Measurements from ENCODE around the gene CAVIN2. TPM values are rescaled to one million over a fixed set of nuclear protein-coding genes. Genes with fewer than 3 reads are reported as not detected.

CAVIN2 gene
- total RNA-seq, 2 experiments from 2014 or later: 0.14 to 0.16 TPM

- peak in 1 of 14 experiments; percentile 10 for DNase-seq
- ATAC-seq (ENCODE audit: poor library complexity): no peak
- no peaks in the 10 kb centered on the region for H3K9me3 ChIP-seq (ENCODE audit: control insufficient read depth in 1 of 2, insufficient read depth in 1 of 2, low read length in 2 of 2)
Observed at GRCh38 chr2:191889931-191890330, 43.0 kb upstream of the CAVIN2 start.

DNA sequence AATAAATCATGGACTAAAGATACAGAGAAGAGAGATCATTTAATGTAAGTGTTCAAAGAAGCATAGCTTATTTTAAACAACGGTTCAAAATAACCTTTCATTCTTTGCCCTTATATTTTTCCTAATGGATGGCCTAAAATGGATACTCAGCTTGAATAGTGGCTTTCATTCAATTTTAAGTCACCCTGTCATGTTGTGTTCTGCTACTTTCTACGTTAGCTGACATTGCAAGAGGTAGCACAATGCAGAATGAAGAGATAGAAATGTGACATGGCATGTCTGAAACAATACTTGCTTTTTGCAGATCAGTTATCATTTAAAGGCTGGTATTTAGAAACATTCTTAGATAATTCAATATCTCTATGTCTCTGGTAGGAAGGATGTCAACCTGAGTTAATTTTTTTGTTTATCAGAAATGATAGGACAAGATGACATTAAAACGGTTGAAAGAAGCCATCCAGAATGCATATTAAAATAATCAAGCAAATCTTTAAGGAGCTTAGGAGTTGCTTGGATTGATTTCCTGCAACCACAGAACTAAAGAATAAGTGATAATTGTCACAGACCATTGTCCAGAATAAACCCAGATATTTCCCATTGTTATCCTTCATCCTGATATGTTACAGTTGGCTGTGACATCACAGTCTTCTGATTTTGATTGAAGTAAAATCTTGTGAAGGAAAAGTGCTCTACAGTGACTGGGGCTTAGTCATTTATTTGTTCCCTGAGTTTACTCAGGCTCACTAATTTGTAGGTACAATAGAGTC lies 41.7 kb upstream of the CAVIN2 start:
- no peak for ATAC-seq (ENCODE audit: poor library complexity)
- no peak for DNase-seq
- no peaks in the 10 kb centered on the region for H3K9me3 Mint-ChIP-seq
- peaks cover 5% of the 10 kb centered on the region for H3K27me3 Mint-ChIP-seq
- Histone ChIP-seq H3K27me3 (ENCODE audit: control insufficient read depth in 1 of 2, insufficient read depth in 2 of 2, low read length in 2 of 2) (no peaks in the 10 kb centered on the region), H3K4me3 (ENCODE audit: low read length) (no peak overlapping the region), H3K4me1 (ENCODE audit: insufficient read depth, low read length) (no peaks in the 10 kb centered on the region), H3K27ac (ENCODE audit: low read depth in 1 of 2, low read length in 2 of 2) (no peak overlapping the region), H3K36me3 (ENCODE audit: insufficient read depth, low read length) (no peaks in the 10 kb centered on the region), H3K9me3 (ENCODE audit: control insufficient read depth in 1 of 2, insufficient read depth in 1 of 2, low read length in 2 of 2) (no peaks in the 10 kb centered on the region)
- ChIA-PET CTCF (interaction anchor here (1.2 kb wide), 1 partner anchor 8 kb away, joined by 4 read pairs; no protein-coding TSS in a partner anchor), POLR2A (no interaction called here)
- H3K36me3 Mint-ChIP-seq (ENCODE audit: low read depth): no peaks in the 10 kb centered on the region
- no peak for TF ChIP-seq CTCF (IDR thresholded peaks at IDR 0.05)
- H3K27ac Mint-ChIP-seq: no peak overlapping the region
- no peak overlapping the region for H3K4me3 Mint-ChIP-seq
- intact Hi-C loops (cut with DNase I, micrococcal nuclease): no loop called here
- H3K4me1 Mint-ChIP-seq (ENCODE audit: low read depth): no peaks in the 10 kb centered on the region

More at GRCh38 chr2:191889931-191890330, 43.0 kb upstream of the CAVIN2 start:
- no peaks in the 10 kb centered on the region for H3K36me3 Mint-ChIP-seq (ENCODE audit: low read depth)
- Histone ChIP-seq H3K27me3 (ENCODE audit: control insufficient read depth in 1 of 2, insufficient read depth in 2 of 2, low read length in 2 of 2) (no peaks in the 10 kb centered on the region), H3K4me3 (ENCODE audit: low read length) (no peak overlapping the region), H3K36me3 (ENCODE audit: insufficient read depth, low read length) (no peaks in the 10 kb centered on the region), H3K4me1 (ENCODE audit: insufficient read depth, low read length) (no peaks in the 10 kb centered on the region), H3K27ac (ENCODE audit: low read depth in 1 of 2, low read length in 2 of 2) (no peak overlapping the region)
- CTCF ChIA-PET: no interaction called here
- H3K27me3 Mint-ChIP-seq: peaks cover 5% of the 10 kb centered on the region
- intact Hi-C loops (cut with DNase I, micrococcal nuclease): no loop called here
- H3K9me3 Mint-ChIP-seq: no peaks in the 10 kb centered on the region
- TF ChIP-seq CTCF (IDR thresholded peaks at IDR 0.05): no peak
- H3K27ac Mint-ChIP-seq: no peak overlapping the region
- H3K4me3 Mint-ChIP-seq: no peak overlapping the region
- POLR2A ChIA-PET: no interaction called here
- H3K4me1 Mint-ChIP-seq (ENCODE audit: low read depth): no peaks in the 10 kb centered on the region

- Mint-ChIP-seq H3K27ac (no peak overlapping the region), H3K9me3 (no peaks in the 10 kb centered on the region), H3K36me3 (ENCODE audit: low read depth) (no peaks in the 10 kb centered on the region), H3K27me3 (no peaks in the 10 kb centered on the region), H3K4me3 (no peak overlapping the region), H3K4me1 (ENCODE audit: low read depth) (no peaks in the 10 kb centered on the region)
- DNase-seq: no peak
- ChIA-PET POLR2A (no interaction called here), CTCF (no interaction called here)
- intact Hi-C loops (cut with DNase I, micrococcal nuclease): no loop called here
- H3K27ac ChIP-seq (ENCODE audit: low read depth in 1 of 2, low read length in 2 of 2): no peak overlapping the region
- no peaks in the 10 kb centered on the region for H3K4me1 ChIP-seq (ENCODE audit: insufficient read depth, low read length)
- no peaks in the 10 kb centered on the region for H3K27me3 ChIP-seq (ENCODE audit: control insufficient read depth in 1 of 2, insufficient read depth in 2 of 2, low read length in 2 of 2)
- no peak for TF ChIP-seq CTCF (IDR thresholded peaks at IDR 0.05)
- peaks cover 0 to 8% of the 10 kb centered on the region in 2 experiments for H3K9me3 ChIP-seq (ENCODE audit: control insufficient read depth in 1 of 2, insufficient read depth in 1 of 2, low read length in 2 of 2)
- H3K36me3 ChIP-seq (ENCODE audit: insufficient read depth, low read length): no peaks in the 10 kb centered on the region
- H3K4me3 ChIP-seq (ENCODE audit: low read length): no peak overlapping the region
- ATAC-seq (ENCODE audit: poor library complexity): no peak
Observed at GRCh38 chr2:191885650-191886049, 38.8 kb upstream of the CAVIN2 start.
